Measurements from ENCODE around the gene SLC19A1. TPM values are rescaled to one million over a fixed set of nuclear protein-coding genes. Genes with fewer than 3 reads are reported as not detected.

Gene SLC19A1
- total and polyA plus RNA-seq, 7 donors, result 1.4 to 3.8 (median 2.3) TPM

DNA sequence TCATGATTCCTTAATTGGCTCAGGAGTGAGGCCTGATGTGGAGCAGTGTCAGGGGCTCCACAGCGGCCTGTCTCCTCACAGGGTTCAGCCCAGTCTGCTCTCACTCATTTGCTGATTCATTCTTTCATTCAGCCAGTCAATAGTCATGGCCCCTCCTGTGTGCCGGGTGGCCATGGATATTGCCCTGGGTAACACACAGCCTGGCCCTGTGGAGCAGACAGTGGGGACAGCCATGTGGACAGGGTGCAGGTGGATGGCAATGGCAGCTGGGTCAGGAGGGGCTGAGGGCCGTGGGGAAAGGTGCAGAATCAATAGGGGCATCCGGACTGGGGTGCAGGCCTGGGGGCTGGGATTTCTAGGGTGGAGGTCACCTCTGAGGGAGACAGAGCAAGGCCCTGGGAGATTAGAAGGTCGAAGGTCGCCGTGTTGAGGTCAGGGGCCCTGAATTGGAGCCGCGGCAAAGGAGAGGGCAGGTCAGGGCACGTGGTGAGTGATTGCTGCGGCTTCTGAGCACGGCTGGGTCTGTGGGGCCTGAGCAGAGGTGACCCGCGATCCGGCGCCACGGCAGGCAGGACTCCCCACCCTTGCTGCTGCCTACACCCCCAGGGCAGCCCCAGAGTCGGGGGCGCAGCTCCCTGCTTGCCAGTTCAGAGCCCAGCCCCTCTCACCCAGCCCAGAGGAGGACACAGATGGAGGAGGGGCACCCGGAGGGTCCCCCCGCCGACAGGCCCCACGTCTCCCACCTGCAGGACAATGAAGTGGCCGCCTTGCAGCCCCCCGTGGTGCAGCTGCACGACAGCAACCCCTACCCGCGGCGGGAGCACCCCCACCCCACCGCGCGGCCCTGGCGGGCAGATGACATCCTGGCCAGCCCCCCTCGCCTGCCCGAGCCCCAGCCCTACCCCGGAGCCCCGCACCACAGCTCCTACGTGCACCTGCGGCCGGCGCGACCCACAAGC, 33.4 kb downstream of the SLC19A1 start:
- intact Hi-C loops (cut with DNase I), result no loop called here
- peak; percentile 10 to 39 for DNase-seq
- TF ChIP-seq, protein P1, sequence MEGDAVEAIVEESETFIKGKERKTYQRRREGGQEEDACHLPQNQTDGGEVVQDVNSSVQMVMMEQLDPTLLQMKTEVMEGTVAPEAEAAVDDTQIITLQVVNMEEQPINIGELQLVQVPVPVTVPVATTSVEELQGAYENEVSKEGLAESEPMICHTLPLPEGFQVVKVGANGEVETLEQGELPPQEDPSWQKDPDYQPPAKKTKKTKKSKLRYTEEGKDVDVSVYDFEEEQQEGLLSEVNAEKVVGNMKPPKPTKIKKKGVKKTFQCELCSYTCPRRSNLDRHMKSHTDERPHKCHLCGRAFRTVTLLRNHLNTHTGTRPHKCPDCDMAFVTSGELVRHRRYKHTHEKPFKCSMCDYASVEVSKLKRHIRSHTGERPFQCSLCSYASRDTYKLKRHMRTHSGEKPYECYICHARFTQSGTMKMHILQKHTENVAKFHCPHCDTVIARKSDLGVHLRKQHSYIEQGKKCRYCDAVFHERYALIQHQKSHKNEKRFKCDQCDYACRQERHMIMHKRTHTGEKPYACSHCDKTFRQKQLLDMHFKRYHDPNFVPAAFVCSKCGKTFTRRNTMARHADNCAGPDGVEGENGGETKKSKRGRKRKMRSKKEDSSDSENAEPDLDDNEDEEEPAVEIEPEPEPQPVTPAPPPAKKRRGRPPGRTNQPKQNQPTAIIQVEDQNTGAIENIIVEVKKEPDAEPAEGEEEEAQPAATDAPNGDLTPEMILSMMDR (IDR thresholded peaks at IDR 0.05), result no peak
- H3K27me3 ChIP-seq (ENCODE audit: insufficient read depth in 3 of 3, low read length in 2 of 3), result peaks cover 0 to 2% (median 0%) of the 10 kb centered on the region in 3 donors
- peak in 1 of 4 donors; percentile 18 for ATAC-seq
- H3K27ac ChIP-seq, result no peak overlapping the region
- no peaks in the 10 kb centered on the region for H3K4me1 ChIP-seq
- H3K9me3 ChIP-seq, result no peaks in the 10 kb centered on the region
- 77 to 84% (median 82%) methylated on average over 41 to 42 of the region's 42 CpGs for WGBS, 3 donors
- H3K4me3 ChIP-seq, result no peak overlapping the region
- no peaks in the 10 kb centered on the region for H3K36me3 ChIP-seq (ENCODE audit: insufficient read depth in 1 of 2, low read depth in 1 of 2)

GRCh38 chr21:45507888-45508508, 34.2 kb downstream of the SLC19A1 start:
- ATAC-seq (no peak), DNase-seq (no peak)
- WGBS, 3 donors, result 95 to 100% (median 98%) methylated on average over 3 of the region's 3 CpGs
- Histone ChIP-seq H3K4me3 (no peak overlapping the region), H3K9me3 (no peaks in the 10 kb centered on the region), H3K27ac (no peak overlapping the region), H3K36me3 (ENCODE audit: insufficient read depth in 1 of 2, low read depth in 1 of 2) (no peaks in the 10 kb centered on the region), H3K4me1 (no peaks in the 10 kb centered on the region), H3K27me3 (ENCODE audit: insufficient read depth in 3 of 3, low read length in 2 of 3) (peaks cover 0 to 2% (median 0%) of the 10 kb centered on the region in 3 donors)
- TF ChIP-seq, protein P1 (IDR thresholded peaks at IDR 0.05), result no peak
- intact Hi-C loops (cut with DNase I), result no loop called here

DNA sequence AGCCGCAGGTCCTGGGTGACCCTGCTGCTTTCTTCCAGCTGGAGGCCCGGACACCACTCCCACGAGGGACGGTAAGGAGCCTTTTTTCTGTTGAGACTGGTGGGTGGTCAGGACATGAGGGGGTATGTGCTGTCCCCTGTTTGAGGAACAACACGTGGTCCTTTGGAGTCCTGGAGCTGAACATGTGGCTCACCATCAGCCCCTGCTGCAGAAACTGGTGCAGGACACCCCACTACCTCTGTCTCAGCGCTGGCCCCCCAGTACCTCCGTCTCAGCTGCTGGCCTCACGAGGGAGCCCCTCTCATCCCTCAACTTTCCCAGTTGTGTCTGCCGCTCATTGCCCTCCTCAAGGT, 34.7 kb downstream of the SLC19A1 start:
- Histone ChIP-seq H3K4me1 (no peaks in the 10 kb centered on the region), H3K27ac (no peak overlapping the region), H3K9me3 (no peaks in the 10 kb centered on the region), H3K27me3 (ENCODE audit: insufficient read depth in 3 of 3, low read length in 2 of 3) (peaks cover 0 to 2% (median 0%) of the 10 kb centered on the region in 3 donors), H3K4me3 (no peak overlapping the region), H3K36me3 (ENCODE audit: insufficient read depth in 1 of 2, low read depth in 1 of 2) (no peaks in the 10 kb centered on the region)
- DNase-seq (no peak), ATAC-seq (no peak)
- intact Hi-C loops (cut with DNase I), result no loop called here
- WGBS, 3 donors, result 83 to 86% (median 83%) methylated on average over 5 to 9 of the region's 9 CpGs
- TF ChIP-seq, protein P1 (IDR thresholded peaks at IDR 0.05), result no peak

- whole genome bisulfite sequencing, 3 donors, result 66 to 82% (median 82%) methylated on average over 6 to 13 of the region's 13 CpGs
- H3K27ac ChIP-seq, result no peak overlapping the region
- no peaks in the 10 kb centered on the region for H3K4me1 ChIP-seq
- H3K9me3 ChIP-seq, result no peaks in the 10 kb centered on the region
- no peak for ATAC-seq
- no peaks in the 10 kb centered on the region for H3K36me3 ChIP-seq (ENCODE audit: insufficient read depth in 1 of 2, low read depth in 1 of 2)
- TF ChIP-seq, protein P1 (IDR thresholded peaks at IDR 0.05), result no peak
- DNase-seq, result peak; percentile 7 to 50
- peaks cover 0 to 2% (median 0%) of the 10 kb centered on the region in 3 donors for H3K27me3 ChIP-seq (ENCODE audit: insufficient read depth in 3 of 3, low read length in 2 of 3)
- H3K4me3 ChIP-seq, result no peak overlapping the region
- intact Hi-C loops (cut with DNase I), result no loop called here
Measured at GRCh38 chr21:45506836-45507522, 35.3 kb downstream of the SLC19A1 start.
